ENCODE measurements around the gene GLRB. TPM values are rescaled to one million over a fixed set of nuclear protein-coding genes. Genes with fewer than 3 reads are reported as not detected.

The GLRB gene
- total RNA-seq, 1 experiment from 2014 or later = 1.8 TPM

GRCh38 chr4:157165935-157166610 lies 90.1 kb downstream of the GLRB start:
- H3K27ac ChIP-seq (ENCODE audit: low read length) = no peak overlapping the region
- H3K27me3 ChIP-seq (ENCODE audit: control insufficient read depth, insufficient read depth, low read length) = no peaks in the 10 kb centered on the region
- in situ Hi-C loops (cut with HindIII; ENCODE audit: low pct_unique_long_range_greater_than_20kb, low sequenced_read_pairs) (no loop called here), intact Hi-C loops (cut with micrococcal nuclease; ENCODE audit: unreplicated experiment) (no loop called here)
- no peaks in the 10 kb centered on the region for H3K4me1 ChIP-seq (ENCODE audit: control insufficient read depth, insufficient read depth, low read length)
- CTCF ChIA-PET = no interaction called here
- ATAC-seq (no peak), DNase-seq (ENCODE audit: low read depth, low spot score) (no peak)
- BruUV-seq (replicated peaks) = no TSS peak
- H3K36me3 ChIP-seq (ENCODE audit: control insufficient read depth, insufficient read depth, low read length) = no peaks in the 10 kb centered on the region; the same call in 1 of the 2 replicates
- no peaks in the 10 kb centered on the region for H3K9me3 ChIP-seq (ENCODE audit: control insufficient read depth, insufficient read depth, low read depth, low read length)
- POLR2A ChIA-PET = no interaction called here
- TF ChIP-seq TCF7L2 (IDR thresholded peaks at IDR 0.05; ENCODE audit: low read depth, low read length) = no peak
- no peak for TF ChIP-seq SIN3A (IDR thresholded peaks at IDR 0.05; ENCODE audit: borderline replicate concordance, insufficient read depth, low read depth, low read length)
- TF ChIP-seq REST (IDR thresholded peaks at IDR 0.05; ENCODE audit: insufficient read depth in 1 of 2, low read depth in 2 of 2, low read length in 1 of 2) = no peak
- no peak for TF ChIP-seq POLR2AphosphoS5 (IDR thresholded peaks at IDR 0.05; ENCODE audit: low read depth, low read length)
- no peak for TF ChIP-seq CTCF (IDR thresholded peaks at IDR 0.05)
- H3K4me3 ChIP-seq (ENCODE audit: low read depth in 2 of 2, low read length in 2 of 2) = no peak overlapping the region

- H3K4me1 ChIP-seq (ENCODE audit: control insufficient read depth, insufficient read depth, low read length) = no peaks in the 10 kb centered on the region
- no peak overlapping the region for H3K27ac ChIP-seq (ENCODE audit: low read length)
- H3K4me3 ChIP-seq (ENCODE audit: low read depth in 2 of 2, low read length in 2 of 2) = no peak overlapping the region
- in situ Hi-C loops (cut with HindIII; ENCODE audit: low pct_unique_long_range_greater_than_20kb, low sequenced_read_pairs) = no loop called here
- CTCF ChIA-PET = no interaction called here
- DNase-seq (ENCODE audit: low read depth, low spot score) (no peak), ATAC-seq (no peak)
- POLR2A ChIA-PET = no interaction called here
- H3K27me3 ChIP-seq (ENCODE audit: control insufficient read depth, insufficient read depth, low read length) = no peaks in the 10 kb centered on the region
- TF ChIP-seq TCF7L2 (IDR thresholded peaks at IDR 0.05; ENCODE audit: low read depth, low read length) (no peak), REST (IDR thresholded peaks at IDR 0.05; ENCODE audit: insufficient read depth in 1 of 2, low read depth in 2 of 2, low read length in 1 of 2) (no peak), POLR2AphosphoS5 (IDR thresholded peaks at IDR 0.05; ENCODE audit: low read depth, low read length) (no peak), CTCF (IDR thresholded peaks at IDR 0.05) (no peak), SIN3A (IDR thresholded peaks at IDR 0.05; ENCODE audit: borderline replicate concordance, insufficient read depth, low read depth, low read length) (no peak)
- intact Hi-C loops (cut with micrococcal nuclease; ENCODE audit: unreplicated experiment) = no loop called here
- no peaks in the 10 kb centered on the region for H3K9me3 ChIP-seq (ENCODE audit: control insufficient read depth, insufficient read depth, low read depth, low read length)
- no peaks in the 10 kb centered on the region for H3K36me3 ChIP-seq (ENCODE audit: control insufficient read depth, insufficient read depth, low read length)
- BruUV-seq (replicated peaks) = no TSS peak
These were observed 94.4 kb downstream of the GLRB start for GRCh38 chr4:157170321-157170720.
